Body of pancreas (tissue), 4 donors: ENCODE measurements around the gene SLC35D3. TPM values are rescaled to one million over a fixed set of nuclear protein-coding genes. Genes with fewer than 3 reads are reported as not detected.
"Not testable (repeated sequence)": the region's sequence is repeated elsewhere in the genome, so short reads cannot be mapped to it uniquely, and the experiment has no call there.

ENCODE experiments used
- ATAC-seq: fragments of 150-250 bp; one replicate; pipeline ENCODE4 v1.9.1; 2016
- DNase-seq, 4 donors: peaks; one replicate each; pipeline ENCODE4 v3.0.0-alpha.2; 2019
- H3K27ac ChIP-seq, 4 donors: fragments of 200-600 bp; sonication (generic); 1 replicate in 3 of 4; 2 replicates in 1 of 4; pipeline versions ENCODE4 v1.5.1 to v1.6.1; 2016 to 2019; ENCODE audit warnings: mild to moderate bottlenecking in 1 of 4, mixed read lengths in 1 of 4, moderate library complexity in 1 of 4
- H3K27me3 ChIP-seq, 2 donors: fragments of 200-600 bp; sonication (generic); one replicate each; pipeline ENCODE4 v1.6.0; 2016; ENCODE audit warnings: mild to moderate bottlenecking in 1 of 2
- H3K36me3 ChIP-seq, 2 donors: fragments of 200-600 bp; sonication (generic); replicated peaks in 1 of 2; 2 replicates each; pipeline ENCODE4 v1.5.1; 2016; ENCODE audit warnings: low read depth in 2 of 2; ENCODE audit not compliant: insufficient read depth in 1 of 2
- H3K4me1 ChIP-seq: fragments of 200-600 bp; sonication (generic); one replicate; pipeline ENCODE4 v1.6.0; 2016
- H3K4me3 ChIP-seq, 2 donors: fragments of 200-600 bp; sonication (generic); 1 replicate in 1 of 2; 2 replicates in 1 of 2; pipeline ENCODE4 v1.5.1; 2016 to 2019
- H3K9me3 ChIP-seq, 3 donors: fragments of 200-600 bp; sonication (generic); 1 replicate in 2 of 3; 2 replicates in 1 of 3; pipeline ENCODE4 v1.5.1; 2016
- CTCF ChIP-seq, 7 experiments: fragments of 450-650 bp in 4 of 7; fragments of 200-600 bp in 3 of 7; sonication (generic) in 3 of 7; IDR thresholded peaks; one replicate each; pipeline ENCODE4 v1.5.1; 2016 to 2019; ENCODE audit warnings: antibody characterized with exemption in 7 of 7
- POLR2A ChIP-seq, 3 donors: fragments of 450-650 bp; IDR thresholded peaks; one replicate each; pipeline ENCODE4 v1.6.1; 2016; ENCODE audit warnings: antibody characterized with exemption in 3 of 3, mild to moderate bottlenecking in 2 of 3
- WGBS, 2 donors: methylation state at CpG; one replicate each; pipeline ENCODE4 v1.1.5; 2017; 5-methylcytosine and 5-hydroxymethylcytosine counted together
- intact Hi-C: fragments of 100-400 bp; cut with DNase I; formaldehyde crosslinking; loops from one replicate; pipeline ENCODE4 v1.15.1; 2023
- total RNA-seq, 2 donors: library from RNA; depleted of rRNA; stranded (reverse); fragments of >200 nt; gene quantifications; one replicate each; pipeline ENCODE4 v1.1.0, GENCODE V29; 2016

Gene SLC35D3
- total RNA-seq, 2 donors from 2014 or later, result not detected

- Histone ChIP-seq H3K9me3 (no peaks in the 10 kb centered on the region), H3K27me3 (no peaks in the 10 kb centered on the region), H3K4me3 (no peak overlapping the region), H3K36me3 (no peaks in the 10 kb centered on the region), H3K4me1 (no peaks in the 10 kb centered on the region), H3K27ac (no peak overlapping the region)
- 79 to 88% methylated on average over 4 of the region's 4 CpGs for WGBS, 2 donors
- TF ChIP-seq CTCF (IDR thresholded peaks at IDR 0.05) (no peak), POLR2A (IDR thresholded peaks at IDR 0.05) (no peak)
- intact Hi-C loops, result no loop called here
- DNase-seq, result no peak
- no peak for ATAC-seq
Measured at GRCh38 chr6:136945711-136946121, 23.6 kb downstream of the SLC35D3 start.

- TF ChIP-seq CTCF (IDR thresholded peaks at IDR 0.05) (no peak), POLR2A (IDR thresholded peaks at IDR 0.05) (no peak)
- Histone ChIP-seq H3K9me3 (no peaks in the 10 kb centered on the region), H3K27ac (no peak overlapping the region), H3K36me3 (no peaks in the 10 kb centered on the region), H3K27me3 (no peaks in the 10 kb centered on the region), H3K4me3 (no peak overlapping the region), H3K4me1 (no peaks in the 10 kb centered on the region)
- 64 to 73% methylated on average over 9 of the region's 9 CpGs for WGBS, 2 donors
- no peak for ATAC-seq
- no peak for DNase-seq
- intact Hi-C loops, result no loop called here
Measured at GRCh38 chr6:136947037-136947436, 24.9 kb downstream of the SLC35D3 start.

- H3K9me3 ChIP-seq, H3K36me3 ChIP-seq, DNase-seq, ATAC-seq, intact Hi-C loops, H3K27me3 ChIP-seq, H3K4me1 ChIP-seq, H3K27ac ChIP-seq, H3K4me3 ChIP-seq: not testable (repeated sequence)
- 94 to 97% methylated on average over 3 of the region's 3 CpGs for WGBS, 2 donors
Measured at GRCh38 chr6:136949957-136950356, 27.9 kb downstream of the SLC35D3 start.

- Histone ChIP-seq H3K4me3 (no peak overlapping the region), H3K4me1 (no peaks in the 10 kb centered on the region), H3K36me3 (no peaks in the 10 kb centered on the region), H3K27me3 (no peaks in the 10 kb centered on the region), H3K9me3 (no peaks in the 10 kb centered on the region), H3K27ac (no peak overlapping the region)
- intact Hi-C loops, result no loop called here
- ATAC-seq (no peak), DNase-seq (no peak)
- TF ChIP-seq CTCF (IDR thresholded peaks at IDR 0.05) (no peak), POLR2A (IDR thresholded peaks at IDR 0.05) (no peak)
- 83 to 94% methylated on average over 4 of the region's 4 CpGs for WGBS, 2 donors
Measured at GRCh38 chr6:136950436-136951126, 28.5 kb downstream of the SLC35D3 start.

GRCh38 chr6:136952714-136953260 is 30.7 kb downstream of the SLC35D3 start:
- H3K36me3 ChIP-seq, result no peaks in the 10 kb centered on the region
- H3K4me3 ChIP-seq, result no peak overlapping the region
- H3K27me3 ChIP-seq, result no peaks in the 10 kb centered on the region
- H3K9me3 ChIP-seq, result no peaks in the 10 kb centered on the region
- no peak for DNase-seq
- TF ChIP-seq POLR2A (IDR thresholded peaks at IDR 0.05), result no peak
- no peak for TF ChIP-seq CTCF (IDR thresholded peaks at IDR 0.05)
- intact Hi-C loops, result no loop called here
- H3K27ac ChIP-seq, result no peak overlapping the region
- H3K4me1 ChIP-seq, result no peaks in the 10 kb centered on the region
- ATAC-seq, result no peak
- WGBS, 2 donors, result 51 to 68% methylated on average over 7 of the region's 7 CpGs
